PC-3 (cell line): ENCODE results near the gene ANKS1A. TPM values are rescaled to one million over a fixed set of nuclear protein-coding genes. Genes with fewer than 3 reads are reported as not detected.

ENCODE experiments used
- ATAC-seq: fragments of 200-7000 bp; cut with Tn5 transposase; 2 replicates; pipeline ENCODE4 v1.9.1; 2020; ENCODE audit warnings: mild to moderate bottlenecking, moderate library complexity
- BruUV-seq: library from RNA; stranded (reverse); fragments of 400-500 nt; replicated peaks from 2 replicates; lab custom pipeline; 2021; lab: Mats Ljungman, UMichigan
- CTCF ChIA-PET: fragments of 300-600 bp; sonication (Branson Sonifier 250); formaldehyde crosslinking; loops from one replicate; lab custom pipeline; 2022; ENCODE audit warnings: antibody characterized with exemption; lab: Charles Lee
- POLR2A ChIA-PET: fragments of 300-600 bp; sonication (Branson Sonifier 250); formaldehyde crosslinking; loops from one replicate; lab custom pipeline; 2022; ENCODE audit warnings: antibody characterized with exemption; ENCODE audit not compliant: unreplicated experiment; lab: Charles Lee
- DNase-seq: peaks from one replicate; pipeline ENCODE4 v3.0.0-alpha.2; 2015
- H2AFZ ChIP-seq: fragments of 300-600 bp; sonication (generic); 2 replicates; pipeline ENCODE4 v1.6.0; 2016; ENCODE audit warnings: antibody characterized with exemption, low read length
- H3F3A ChIP-seq: fragments of 300-600 bp; sonication (generic); one replicate; pipeline ENCODE4 v1.6.0; 2017; ENCODE audit warnings: antibody characterized with exemption, low read length, control low read depth, mild to moderate bottlenecking; ENCODE audit not compliant: unreplicated experiment
- H3K27ac ChIP-seq: fragments of 300-600 bp; sonication (generic); 2 replicates; pipeline ENCODE4 v1.5.1; 2016; ENCODE audit warnings: mild to moderate bottlenecking, low read length
- H3K27me3 ChIP-seq: fragments of 300-600 bp; sonication (generic); 2 replicates; pipeline ENCODE4 v1.6.1; 2016; ENCODE audit warnings: low read length, mixed read lengths
- H3K36me3 ChIP-seq: fragments of 300-600 bp; sonication (generic); 2 replicates; pipeline ENCODE4 v1.6.1; 2016; ENCODE audit warnings: low read depth, mixed run types, low read length, mixed read lengths
- H3K4me1 ChIP-seq: fragments of 300-600 bp; sonication (generic); 2 replicates; pipeline ENCODE4 v1.5.1; 2016; ENCODE audit warnings: low read length; ENCODE audit not compliant: insufficient read depth
- H3K4me2 ChIP-seq: fragments of 300-600 bp; sonication (generic); 2 replicates; pipeline ENCODE4 v1.6.0; 2016; ENCODE audit warnings: low read length
- H3K4me3 ChIP-seq: fragments of 300-600 bp; sonication (generic); 2 replicates; pipeline ENCODE4 v1.5.1; 2016; ENCODE audit warnings: mild to moderate bottlenecking, low read length, mixed read lengths
- H3K79me2 ChIP-seq: fragments of 300-600 bp; sonication (generic); 2 replicates; pipeline ENCODE4 v1.6.1; 2017; ENCODE audit warnings: low read length, mixed read lengths
- H3K9ac ChIP-seq: fragments of 300-600 bp; sonication (generic); 2 replicates; pipeline ENCODE4 v1.6.0; 2016; ENCODE audit warnings: mild to moderate bottlenecking, low read length
- H3K9me2 ChIP-seq: fragments of 300-600 bp; sonication (generic); replicated peaks from 2 replicates; pipeline ENCODE4 v1.6.1; 2016; ENCODE audit warnings: mixed run types, low read length, mixed read lengths
- H3K9me3 ChIP-seq: fragments of 300-600 bp; sonication (generic); 2 replicates; pipeline ENCODE4 v1.6.1; 2016; ENCODE audit warnings: low read length, mixed read lengths
- H4K20me1 ChIP-seq: fragments of 300-600 bp; sonication (generic); 2 replicates; pipeline ENCODE4 v1.6.1; 2016; ENCODE audit warnings: low read length, mixed read lengths
- EZH2 ChIP-seq: fragments of 300-600 bp; sonication (generic); IDR thresholded peaks from one replicate; pipeline ENCODE4 v1.6.1; 2017; ENCODE audit warnings: antibody characterized with exemption, mild to moderate bottlenecking, low read length; ENCODE audit not compliant: unreplicated experiment
- EZH2phosphoT487 ChIP-seq: fragments of 300-600 bp; sonication (generic); IDR thresholded peaks from 2 replicates; pipeline ENCODE4 v1.6.1; 2018; ENCODE audit warnings: mild to moderate bottlenecking, antibody characterized with exemption, low read length, borderline replicate concordance
- intact Hi-C: fragments of 100-400 bp; cut with micrococcal nuclease; formaldehyde crosslinking; loops from 2 replicates; pipeline ENCODE4 v1.9.0; 2023
- total RNA-seq: library from RNA; depleted of rRNA; stranded (reverse); fragments of >200 nt; gene quantifications from 2 replicates; pipeline ENCODE4 v1.2.3, GENCODE V29; 2014
- TF ChIP-seq, protein P1 (sequence below): fragments of 300-600 bp; sonication (generic); conservative IDR thresholded peaks from 2 replicates; pipeline ENCODE4 v1.5.1; 2017; ENCODE audit warnings: antibody characterized with exemption, low read depth, mild to moderate bottlenecking, low read length

The ANKS1A gene
- total RNA-seq, 1 experiment from 2014 or later = 18.8 TPM

DNA sequence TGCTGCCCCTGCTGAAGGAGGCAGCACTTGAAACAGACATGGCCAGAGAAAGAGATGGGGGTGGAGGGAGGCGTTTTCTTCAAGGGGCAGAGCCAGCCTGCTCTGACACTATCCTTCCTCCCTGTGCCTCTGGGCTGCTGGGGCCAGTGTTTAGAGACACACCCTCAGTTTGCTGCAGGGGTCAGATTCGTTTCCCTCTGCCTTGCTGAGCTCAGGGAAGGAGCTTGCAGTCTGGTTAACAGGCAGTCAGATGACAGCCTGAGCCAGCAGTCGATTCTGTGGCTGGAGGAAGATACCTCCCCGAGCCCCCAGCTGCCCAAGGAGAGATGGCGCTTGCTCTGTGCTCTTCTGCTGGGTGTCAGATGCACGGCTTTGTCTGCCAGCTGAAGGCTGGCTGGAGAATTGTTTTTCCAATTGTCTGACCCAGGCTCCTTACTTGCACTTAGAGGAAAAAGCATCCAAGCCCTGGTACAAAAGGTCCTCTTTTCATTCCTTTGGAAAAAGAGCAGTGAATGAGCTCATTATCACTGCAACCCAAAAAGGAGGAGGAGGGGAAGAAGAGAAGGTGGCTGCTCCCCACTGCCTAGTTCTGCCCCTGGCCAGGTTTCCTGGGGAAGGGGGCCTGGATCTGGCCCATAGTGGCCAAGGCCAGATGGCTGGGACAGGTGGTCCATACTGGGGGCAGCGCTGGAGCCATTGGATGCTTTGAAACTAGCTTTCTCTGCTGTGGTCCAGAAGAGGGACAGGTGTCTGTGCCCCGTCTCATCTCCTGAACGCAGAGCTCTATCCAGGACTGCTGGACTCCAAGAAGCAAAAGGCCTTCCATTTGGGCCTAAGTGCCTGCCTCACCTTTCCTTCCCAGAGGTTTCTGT lies 163.9 kb downstream of the ANKS1A start:
- CTCF ChIA-PET = no interaction called here
- Histone ChIP-seq H3K9me2 (no peaks in the 10 kb centered on the region), H3K36me3 (no peaks in the 10 kb centered on the region; the same call in 1 of the 2 replicates), H3K27ac (no peak overlapping the region), H3F3A (no peaks in the 10 kb centered on the region), H3K4me1 (no peaks in the 10 kb centered on the region), H3K9me3 (no peaks in the 10 kb centered on the region), H3K4me2 (no peak overlapping the region), H4K20me1 (no peaks in the 10 kb centered on the region), H3K4me3 (no peak overlapping the region), H3K9ac (no peak overlapping the region), H2AFZ (no peak overlapping the region), H3K79me2 (no peaks in the 10 kb centered on the region), H3K27me3 (no peaks in the 10 kb centered on the region)
- ATAC-seq = no peak
- TF ChIP-seq EZH2phosphoT487 (no peak), EZH2 (no peak)
- TF ChIP-seq, protein P1, sequence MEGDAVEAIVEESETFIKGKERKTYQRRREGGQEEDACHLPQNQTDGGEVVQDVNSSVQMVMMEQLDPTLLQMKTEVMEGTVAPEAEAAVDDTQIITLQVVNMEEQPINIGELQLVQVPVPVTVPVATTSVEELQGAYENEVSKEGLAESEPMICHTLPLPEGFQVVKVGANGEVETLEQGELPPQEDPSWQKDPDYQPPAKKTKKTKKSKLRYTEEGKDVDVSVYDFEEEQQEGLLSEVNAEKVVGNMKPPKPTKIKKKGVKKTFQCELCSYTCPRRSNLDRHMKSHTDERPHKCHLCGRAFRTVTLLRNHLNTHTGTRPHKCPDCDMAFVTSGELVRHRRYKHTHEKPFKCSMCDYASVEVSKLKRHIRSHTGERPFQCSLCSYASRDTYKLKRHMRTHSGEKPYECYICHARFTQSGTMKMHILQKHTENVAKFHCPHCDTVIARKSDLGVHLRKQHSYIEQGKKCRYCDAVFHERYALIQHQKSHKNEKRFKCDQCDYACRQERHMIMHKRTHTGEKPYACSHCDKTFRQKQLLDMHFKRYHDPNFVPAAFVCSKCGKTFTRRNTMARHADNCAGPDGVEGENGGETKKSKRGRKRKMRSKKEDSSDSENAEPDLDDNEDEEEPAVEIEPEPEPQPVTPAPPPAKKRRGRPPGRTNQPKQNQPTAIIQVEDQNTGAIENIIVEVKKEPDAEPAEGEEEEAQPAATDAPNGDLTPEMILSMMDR = no peak
- BruUV-seq = no TSS peak
- DNase-seq = no peak
- POLR2A ChIA-PET = interaction anchor here (0.6 kb wide), 1 partner anchor 188 kb away, joined by 5 read pairs; no protein-coding TSS in a partner anchor
- intact Hi-C loops = no loop called here

DNA sequence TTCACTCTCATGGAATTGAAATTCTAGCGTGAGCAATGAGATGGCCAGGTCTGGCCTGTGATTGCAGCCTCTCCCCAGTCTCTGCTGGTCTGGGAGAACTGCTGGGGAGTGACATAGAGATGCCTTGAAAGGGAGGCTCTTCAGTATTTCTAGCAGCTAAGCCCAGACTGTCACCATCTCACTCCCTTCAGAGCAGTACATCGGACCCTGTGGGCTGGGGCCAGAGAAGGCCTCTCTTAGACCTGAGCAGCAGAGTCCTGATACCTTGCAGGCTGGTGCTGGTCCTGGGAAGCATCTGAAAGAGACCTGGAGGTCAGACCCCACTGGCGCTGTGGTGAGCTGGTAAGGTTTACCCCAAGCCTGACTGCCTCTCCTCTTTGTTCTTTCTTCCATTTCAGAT lies 164.6 kb downstream of the ANKS1A start:
- BruUV-seq = no TSS peak
- no peaks in the 10 kb centered on the region for H3K27me3 ChIP-seq
- ChIA-PET CTCF (no interaction called here), POLR2A (no interaction called here)
- no peaks in the 10 kb centered on the region; the same call in 1 of the 2 replicates for H3K36me3 ChIP-seq
- intact Hi-C loops = no loop called here
- H3K79me2 ChIP-seq = no peaks in the 10 kb centered on the region
- H3K9ac ChIP-seq = no peak overlapping the region
- no peak overlapping the region for H3K27ac ChIP-seq
- H3F3A ChIP-seq = no peaks in the 10 kb centered on the region
- no peak overlapping the region for H3K4me3 ChIP-seq
- no peak overlapping the region for H2AFZ ChIP-seq
- H4K20me1 ChIP-seq = no peaks in the 10 kb centered on the region
- H3K9me2 ChIP-seq = no peaks in the 10 kb centered on the region
- ATAC-seq (no peak), DNase-seq (no peak)
- TF ChIP-seq, protein P1 = no peak
- TF ChIP-seq EZH2phosphoT487 (no peak), EZH2 (no peak)
- H3K9me3 ChIP-seq = no peaks in the 10 kb centered on the region
- no peak overlapping the region for H3K4me2 ChIP-seq
- no peaks in the 10 kb centered on the region for H3K4me1 ChIP-seq
